Caco-2 (cell line): ENCODE measurements around the gene COA8. TPM values are rescaled to one million over a fixed set of nuclear protein-coding genes. Genes with fewer than 3 reads are reported as not detected.

Source experiments
- BruUV-seq: library from RNA; stranded (reverse); fragments of 400-500 nt; replicated peaks from 2 replicates; lab custom pipeline; 2021; lab: Mats Ljungman, UMichigan
- CTCF ChIA-PET: fragments of 300-600 bp; sonication (Branson Sonifier 250); formaldehyde crosslinking; loops from one replicate; lab custom pipeline; 2022; ENCODE audit warnings: antibody characterized with exemption; lab: Charles Lee
- POLR2A ChIA-PET: fragments of 300-600 bp; sonication (Branson Sonifier 250); formaldehyde crosslinking; loops from one replicate; lab custom pipeline; 2022; ENCODE audit warnings: antibody characterized with exemption; lab: Charles Lee
- DNase-seq, 2 experiments: peaks; one replicate each; pipeline versions ENCODE4 v3.0.0 to v3.0.0-alpha.2; 2020 to 2022
- H3K27me3 ChIP-seq: replicated peaks from 2 replicates; pipeline ENCODE4 v1.6.0; 2011; ENCODE audit warnings: low read length; ENCODE audit not compliant: control insufficient read depth, insufficient read depth
- H3K36me3 ChIP-seq: 2 replicates; pipeline ENCODE4 v1.5.1; 2011; ENCODE audit warnings: low read length; ENCODE audit not compliant: control insufficient read depth, insufficient read depth
- H3K4me1 ChIP-seq: fragments of 250-450 bp; sonication (Bioruptor Pico); 2 replicates; pipeline ENCODE4 v1.5.1; 2020; ENCODE audit warnings: mild to moderate bottlenecking
- H3K4me3 ChIP-seq: 2 replicates; pipeline ENCODE4 v1.5.1; 2011; ENCODE audit warnings: low read depth, mild to moderate bottlenecking, control low read depth, low read length
- H3K9me3 ChIP-seq: fragments of 250-450 bp; sonication (Bioruptor Pico); 2 replicates; pipeline ENCODE4 v1.5.1; 2020; ENCODE audit warnings: mild to moderate bottlenecking, moderate library complexity
- H3K27ac Mint-ChIP-seq: one replicate; pipeline ENCODE4 v1.8.0; 2022; ENCODE audit warnings: mixed read lengths; ENCODE audit not compliant: unreplicated experiment
- H3K27me3 Mint-ChIP-seq: one replicate; pipeline ENCODE4 v1.8.0; 2022; ENCODE audit warnings: mixed read lengths; ENCODE audit not compliant: insufficient read depth, unreplicated experiment
- H3K36me3 Mint-ChIP-seq: one replicate; pipeline ENCODE4 v1.8.0; 2022; ENCODE audit warnings: mild to moderate bottlenecking, mixed read lengths; ENCODE audit not compliant: insufficient read depth, unreplicated experiment
- H3K4me1 Mint-ChIP-seq: one replicate; pipeline ENCODE4 v1.8.0; 2022; ENCODE audit warnings: low read depth, mixed read lengths; ENCODE audit not compliant: unreplicated experiment
- H3K4me3 Mint-ChIP-seq: one replicate; pipeline ENCODE4 v1.8.0; 2022; ENCODE audit warnings: mild to moderate bottlenecking, moderate library complexity, mixed read lengths; ENCODE audit not compliant: unreplicated experiment
- H3K9me3 Mint-ChIP-seq: one replicate; pipeline ENCODE4 v1.8.0; 2022; ENCODE audit warnings: mixed read lengths; ENCODE audit not compliant: unreplicated experiment
- CTCF ChIP-seq, 2 experiments: fragments of 200-600 bp in 1 of 2; IDR thresholded peaks; 1 replicate in 1 of 2; 2 replicates in 1 of 2; pipeline versions ENCODE4 v1.5.1 to v1.8.0; 2011 to 2022; ENCODE audit warnings: antibody characterized with exemption in 1 of 2, control low read depth in 1 of 2, inconsistent platforms in 1 of 2, low read depth in 1 of 2, low read length in 1 of 2, mild to moderate bottlenecking in 1 of 2, moderate library complexity in 1 of 2; ENCODE audit not compliant: insufficient read depth in 1 of 2, severe bottlenecking in 1 of 2, unreplicated experiment in 1 of 2
- intact Hi-C: fragments of 100-400 bp; cut with micrococcal nuclease; formaldehyde crosslinking; loops from one replicate; pipeline ENCODE4 v1.10.0; 2022; ENCODE audit not compliant: unreplicated experiment
- total RNA-seq: library from RNA; stranded (reverse); gene quantifications from 2 replicates; pipeline ENCODE4 v1.2.3, GENCODE V29; 2022

The COA8 gene
- total RNA-seq, 1 experiment from 2014 or later: 50.7 TPM

GRCh38 chr14:103562179-103562428 is 656 bp upstream of the COA8 start:
- no peaks in the 10 kb centered on the region for H3K9me3 Mint-ChIP-seq
- Histone ChIP-seq H3K9me3 (no peaks in the 10 kb centered on the region), H3K27me3 (no peaks in the 10 kb centered on the region), H3K4me1 (peaks cover 4% of the 10 kb centered on the region; the same call in 1 of the 2 replicates), H3K36me3 (0 out of 2 replicates have a peak, but pooled peaks cover 2% of the 10 kb centered on the region), H3K4me3 (peak overlapping the region; percentile 96)
- no TSS peak for BruUV-seq
- intact Hi-C loops: loop anchor here (10.0 kb wide), 1 partner anchor 63 kb away; the partner anchor contains the start of gene KLC1
- POLR2A ChIA-PET: interaction anchor here (0.6 to 0.9 kb wide), 2 partner anchors 33 to 101 kb away, joined by 3 read pairs; partner anchors contain the start of gene TRMT61A
- H3K4me1 Mint-ChIP-seq: no peaks in the 10 kb centered on the region
- peaks cover 52% of the 10 kb centered on the region for H3K36me3 Mint-ChIP-seq
- no peak for DNase-seq
- CTCF ChIA-PET: interaction anchor here (1.5 kb wide), 1 partner anchor 44 kb away, joined by 4 read pairs; no protein-coding TSS in a partner anchor
- no peaks in the 10 kb centered on the region for H3K27me3 Mint-ChIP-seq
- peak overlapping the region; percentile 99 for H3K4me3 Mint-ChIP-seq
- H3K27ac Mint-ChIP-seq: peak overlapping the region; percentile 93
- no peak for TF ChIP-seq CTCF (IDR thresholded peaks at IDR 0.05; ENCODE audit: insufficient read depth in 1 of 2, low read depth in 1 of 2, low read length in 1 of 2, severe bottlenecking in 1 of 2, unreplicated experiment in 1 of 2)

- CTCF ChIA-PET: interaction anchor here (0.5 to 0.7 kb wide), 2 partner anchors 40 to 55 kb away, joined by 3 to 4 read pairs; partner anchors contain the start of gene CKB
- BruUV-seq: TSS peak; percentile 72
- no peaks in the 10 kb centered on the region for H3K27me3 Mint-ChIP-seq
Measured at GRCh38 chr14:103563226-103563620, 463 bp downstream of the COA8 start.

More at GRCh38 chr14:103563226-103563620, 463 bp downstream of the COA8 start:
- peaks cover 4% of the 10 kb centered on the region; the same call in 1 of the 2 replicates for H3K4me1 ChIP-seq
- H3K4me3 Mint-ChIP-seq: peak overlapping the region; percentile 99
- DNase-seq: no peak
- H3K27ac Mint-ChIP-seq: peak overlapping the region; percentile 87
- peak overlapping the region; percentile 96 for H3K4me3 ChIP-seq
- 0 out of 2 replicates have a peak, but pooled peaks cover 2% of the 10 kb centered on the region for H3K36me3 ChIP-seq
- no peaks in the 10 kb centered on the region for H3K27me3 ChIP-seq
- intact Hi-C loops: loop anchor here (10.0 kb wide), 1 partner anchor 62 kb away; the partner anchor contains the start of gene KLC1
- H3K9me3 Mint-ChIP-seq: no peaks in the 10 kb centered on the region
- TF ChIP-seq CTCF (IDR thresholded peaks at IDR 0.05; ENCODE audit: insufficient read depth in 1 of 2, low read depth in 1 of 2, low read length in 1 of 2, severe bottlenecking in 1 of 2, unreplicated experiment in 1 of 2): no peak
- no peaks in the 10 kb centered on the region for H3K9me3 ChIP-seq
- peaks cover 41% of the 10 kb centered on the region for H3K36me3 Mint-ChIP-seq
- no peaks in the 10 kb centered on the region for H3K4me1 Mint-ChIP-seq
- POLR2A ChIA-PET: no interaction called here
